HepG2 (cell line): Measurements from ENCODE around the gene KLF11. TPM values are rescaled to one million over a fixed set of nuclear protein-coding genes. Genes with fewer than 3 reads are reported as not detected.
A peak's percentile ranks its signal among the peaks of the same experiment; 100 is the strongest.

Source experiments
- ATF7-NPFF ChIP-seq: sonication (generic); formaldehyde crosslinking; IDR thresholded peaks from 2 replicates; pipeline ENCODE4 v1.8.1; 2023; ENCODE audit warnings: mild to moderate bottlenecking, low read depth, missing genetic modification reagents, moderate library complexity
- GABPB1 ChIP-seq: IDR thresholded peaks from 2 replicates; pipeline ENCODE4 v1.6.1; 2016; ENCODE audit warnings: mild to moderate bottlenecking, missing genetic modification reagents, moderate library complexity, missing compliant biosample characterization
- MAFK ChIP-seq, 2 experiments: IDR thresholded peaks in 1 of 2; conservative IDR thresholded peaks in 1 of 2; 2 replicates each; pipeline ENCODE4 v1.6.1; 2011; ENCODE audit warnings: improper control_type of control experiment in 2 of 2, low read length in 2 of 2
- MTF2 ChIP-seq: sonication (generic); formaldehyde crosslinking; IDR thresholded peaks from 2 replicates; pipeline ENCODE4 v1.5.0; 2020; ENCODE audit warnings: missing genetic modification reagents, borderline replicate concordance
- NCOA5 ChIP-seq: sonication (generic); formaldehyde crosslinking; IDR thresholded peaks from 2 replicates; pipeline ENCODE4 v1.4.0; 2020; ENCODE audit warnings: missing genetic modification reagents
- NFKBIZ ChIP-seq: IDR thresholded peaks from 2 replicates; pipeline ENCODE4 v1.6.1; 2018; ENCODE audit warnings: missing genetic modification reagents, missing compliant biosample characterization
- RAD21 ChIP-seq: fragments of 450-650 bp; formaldehyde crosslinking; IDR thresholded peaks from 2 replicates; pipeline ENCODE4 v1.5.0; 2020; ENCODE audit warnings: mild to moderate bottlenecking
- REPIN1 ChIP-seq: sonication (generic); formaldehyde crosslinking; IDR thresholded peaks from 2 replicates; pipeline ENCODE4 v1.8.0; 2022; ENCODE audit warnings: missing genetic modification reagents, low read depth, mild to moderate bottlenecking, borderline replicate concordance
- REXO4 ChIP-seq: sonication (generic); formaldehyde crosslinking; IDR thresholded peaks from 2 replicates; pipeline ENCODE4 v1.8.0; 2022; ENCODE audit warnings: missing genetic modification reagents, mild to moderate bottlenecking, borderline replicate concordance
- SIN3B ChIP-seq: fragments of 150-350 bp; IDR thresholded peaks from 2 replicates; pipeline ENCODE4 v1.6.1; 2014; ENCODE audit warnings: low read length
- SNAPC4 ChIP-seq: sonication (generic); formaldehyde crosslinking; IDR thresholded peaks from 2 replicates; pipeline ENCODE4 v1.4.0; 2020; ENCODE audit warnings: mild to moderate bottlenecking, missing genetic modification reagents
- TBP ChIP-seq: sonication (generic); formaldehyde crosslinking; IDR thresholded peaks from 2 replicates; pipeline ENCODE4 v1.5.0; 2020; ENCODE audit warnings: missing genetic modification reagents
- polyA plus RNA-seq, 8 experiments: library from polyadenylated mRNA; depleted of rRNA in 3 of 8; stranded (reverse) in 7 of 8; unstranded in 1 of 8; fragments of >200 nt; fragmentation: Illumina TruSeq in 4 of 8; extraction: Trizol in 4 of 8; gene quantifications; 2 replicates each; pipeline versions ENCODE4 v1.2.1 to v1.2.3, GENCODE V29; 2011 to 2016; ENCODE audit warnings: low read depth in 4 of 8, missing spikeins in 1 of 8, mixed read lengths in 1 of 8; ENCODE audit not compliant: insufficient read depth in 1 of 8
- total RNA-seq, 5 experiments: library from RNA; depleted of rRNA; stranded (reverse); fragments of >200 nt; fragmentation: Illumina TruSeq; extraction: Trizol; gene quantifications; 2 replicates each; pipeline ENCODE4 v1.2.3, GENCODE V29; 2016; ENCODE audit warnings: low read depth in 1 of 5
- TF ChIP-seq, protein P1 (sequence below): sonication (generic); formaldehyde crosslinking; IDR thresholded peaks from 2 replicates; pipeline ENCODE4 v1.5.1; 2020; ENCODE audit warnings: missing genetic modification reagents, mild to moderate bottlenecking, borderline replicate concordance
- TF ChIP-seq, protein P2 (sequence below): sonication (generic); formaldehyde crosslinking; IDR thresholded peaks from 2 replicates; pipeline ENCODE4 v1.5.0; 2020; ENCODE audit warnings: missing genetic modification reagents
- TF ChIP-seq, protein P3 (sequence below): IDR thresholded peaks from 2 replicates; pipeline ENCODE4 v1.6.1; 2016; ENCODE audit warnings: low read depth, missing genetic modification reagents, missing compliant biosample characterization

Gene KLF11
- total and polyA plus RNA-seq, 2 of the 13 experiments (the other 11 are each of a cell fraction or from before 2014, with no cell fraction given) = 2.5 to 11.8 TPM

GRCh38 chr2:10042301-10043161 is 819 bp upstream of the KLF11 start (continued):
- TF ChIP-seq, protein P1, sequence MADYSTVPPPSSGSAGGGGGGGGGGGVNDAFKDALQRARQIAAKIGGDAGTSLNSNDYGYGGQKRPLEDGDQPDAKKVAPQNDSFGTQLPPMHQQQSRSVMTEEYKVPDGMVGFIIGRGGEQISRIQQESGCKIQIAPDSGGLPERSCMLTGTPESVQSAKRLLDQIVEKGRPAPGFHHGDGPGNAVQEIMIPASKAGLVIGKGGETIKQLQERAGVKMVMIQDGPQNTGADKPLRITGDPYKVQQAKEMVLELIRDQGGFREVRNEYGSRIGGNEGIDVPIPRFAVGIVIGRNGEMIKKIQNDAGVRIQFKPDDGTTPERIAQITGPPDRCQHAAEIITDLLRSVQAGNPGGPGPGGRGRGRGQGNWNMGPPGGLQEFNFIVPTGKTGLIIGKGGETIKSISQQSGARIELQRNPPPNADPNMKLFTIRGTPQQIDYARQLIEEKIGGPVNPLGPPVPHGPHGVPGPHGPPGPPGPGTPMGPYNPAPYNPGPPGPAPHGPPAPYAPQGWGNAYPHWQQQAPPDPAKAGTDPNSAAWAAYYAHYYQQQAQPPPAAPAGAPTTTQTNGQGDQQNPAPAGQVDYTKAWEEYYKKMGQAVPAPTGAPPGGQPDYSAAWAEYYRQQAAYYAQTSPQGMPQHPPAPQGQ (CRISPR knock-in tag) = no peak
- TF ChIP-seq ATF7-NPFF = no peak
- no peak for TF ChIP-seq TBP (CRISPR knock-in tag)
- no peak for TF ChIP-seq NCOA5 (CRISPR knock-in tag)
- no peak; the same call in 1 of the 2 replicates for TF ChIP-seq RAD21 (CRISPR knock-in tag)
- TF ChIP-seq SIN3B = no peak
- no peak for TF ChIP-seq REXO4 (CRISPR knock-in tag)
- no peak for TF ChIP-seq REPIN1
- TF ChIP-seq, protein P2, sequence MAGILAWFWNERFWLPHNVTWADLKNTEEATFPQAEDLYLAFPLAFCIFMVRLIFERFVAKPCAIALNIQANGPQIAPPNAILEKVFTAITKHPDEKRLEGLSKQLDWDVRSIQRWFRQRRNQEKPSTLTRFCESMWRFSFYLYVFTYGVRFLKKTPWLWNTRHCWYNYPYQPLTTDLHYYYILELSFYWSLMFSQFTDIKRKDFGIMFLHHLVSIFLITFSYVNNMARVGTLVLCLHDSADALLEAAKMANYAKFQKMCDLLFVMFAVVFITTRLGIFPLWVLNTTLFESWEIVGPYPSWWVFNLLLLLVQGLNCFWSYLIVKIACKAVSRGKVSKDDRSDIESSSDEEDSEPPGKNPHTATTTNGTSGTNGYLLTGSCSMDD (CRISPR knock-in tag) = no peak
- peak; percentile 60 for TF ChIP-seq GABPB1 (CRISPR knock-in tag)
- TF ChIP-seq SNAPC4 (CRISPR knock-in tag) = 0 out of 2 replicates have a peak, but pooled peaks have one; percentile 4
- no peak for TF ChIP-seq NFKBIZ
- TF ChIP-seq MTF2 (CRISPR knock-in tag) = no peak
- TF ChIP-seq, protein P3, sequence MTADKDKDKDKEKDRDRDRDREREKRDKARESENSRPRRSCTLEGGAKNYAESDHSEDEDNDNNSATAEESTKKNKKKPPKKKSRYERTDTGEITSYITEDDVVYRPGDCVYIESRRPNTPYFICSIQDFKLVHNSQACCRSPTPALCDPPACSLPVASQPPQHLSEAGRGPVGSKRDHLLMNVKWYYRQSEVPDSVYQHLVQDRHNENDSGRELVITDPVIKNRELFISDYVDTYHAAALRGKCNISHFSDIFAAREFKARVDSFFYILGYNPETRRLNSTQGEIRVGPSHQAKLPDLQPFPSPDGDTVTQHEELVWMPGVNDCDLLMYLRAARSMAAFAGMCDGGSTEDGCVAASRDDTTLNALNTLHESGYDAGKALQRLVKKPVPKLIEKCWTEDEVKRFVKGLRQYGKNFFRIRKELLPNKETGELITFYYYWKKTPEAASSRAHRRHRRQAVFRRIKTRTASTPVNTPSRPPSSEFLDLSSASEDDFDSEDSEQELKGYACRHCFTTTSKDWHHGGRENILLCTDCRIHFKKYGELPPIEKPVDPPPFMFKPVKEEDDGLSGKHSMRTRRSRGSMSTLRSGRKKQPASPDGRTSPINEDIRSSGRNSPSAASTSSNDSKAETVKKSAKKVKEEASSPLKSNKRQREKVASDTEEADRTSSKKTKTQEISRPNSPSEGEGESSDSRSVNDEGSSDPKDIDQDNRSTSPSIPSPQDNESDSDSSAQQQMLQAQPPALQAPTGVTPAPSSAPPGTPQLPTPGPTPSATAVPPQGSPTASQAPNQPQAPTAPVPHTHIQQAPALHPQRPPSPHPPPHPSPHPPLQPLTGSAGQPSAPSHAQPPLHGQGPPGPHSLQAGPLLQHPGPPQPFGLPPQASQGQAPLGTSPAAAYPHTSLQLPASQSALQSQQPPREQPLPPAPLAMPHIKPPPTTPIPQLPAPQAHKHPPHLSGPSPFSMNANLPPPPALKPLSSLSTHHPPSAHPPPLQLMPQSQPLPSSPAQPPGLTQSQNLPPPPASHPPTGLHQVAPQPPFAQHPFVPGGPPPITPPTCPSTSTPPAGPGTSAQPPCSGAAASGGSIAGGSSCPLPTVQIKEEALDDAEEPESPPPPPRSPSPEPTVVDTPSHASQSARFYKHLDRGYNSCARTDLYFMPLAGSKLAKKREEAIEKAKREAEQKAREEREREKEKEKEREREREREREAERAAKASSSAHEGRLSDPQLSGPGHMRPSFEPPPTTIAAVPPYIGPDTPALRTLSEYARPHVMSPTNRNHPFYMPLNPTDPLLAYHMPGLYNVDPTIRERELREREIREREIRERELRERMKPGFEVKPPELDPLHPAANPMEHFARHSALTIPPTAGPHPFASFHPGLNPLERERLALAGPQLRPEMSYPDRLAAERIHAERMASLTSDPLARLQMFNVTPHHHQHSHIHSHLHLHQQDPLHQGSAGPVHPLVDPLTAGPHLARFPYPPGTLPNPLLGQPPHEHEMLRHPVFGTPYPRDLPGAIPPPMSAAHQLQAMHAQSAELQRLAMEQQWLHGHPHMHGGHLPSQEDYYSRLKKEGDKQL (CRISPR knock-in tag) = no peak
- TF ChIP-seq MAFK (conservative IDR thresholded peaks at IDR 0.05 in 1 of 2, IDR thresholded peaks at IDR 0.05 in 1 of 2; ENCODE audit: low read length in 2 of 2) = no peak
